ENCODE data around the gene CFAP210.

The CFAP210 gene

GRCh38 chr2:169717691-169718063 lies 23.5 kb upstream of the CFAP210 start:
- Mint-ChIP-seq H3K9me3 (no peaks in the 10 kb centered on the region), H3K4me3 (no peak overlapping the region), H3K36me3 (ENCODE audit: low read depth) (no peaks in the 10 kb centered on the region), H3K27me3 (ENCODE audit: low read depth) (no peaks in the 10 kb centered on the region), H3K4me1 (ENCODE audit: low read depth) (peaks cover 8% of the 10 kb centered on the region), H3K27ac (no peak overlapping the region)
- DNase-seq (ENCODE audit: low spot score), result no peak

GRCh38 chr2:169716938-169717690 lies 22.9 kb upstream of the CFAP210 start:
- Mint-ChIP-seq H3K27ac (no peak overlapping the region), H3K36me3 (ENCODE audit: low read depth) (no peaks in the 10 kb centered on the region)
- DNase-seq (ENCODE audit: low spot score), result no peak

GRCh38 chr2:169716238-169716886 lies 22.2 kb upstream of the CFAP210 start:
- no peak overlapping the region for H3K4me3 Mint-ChIP-seq
- H3K27me3 Mint-ChIP-seq (ENCODE audit: low read depth), result no peaks in the 10 kb centered on the region
- H3K36me3 Mint-ChIP-seq (ENCODE audit: low read depth), result no peaks in the 10 kb centered on the region
- H3K27ac Mint-ChIP-seq, result no peak overlapping the region
- no peak for DNase-seq (ENCODE audit: low spot score)
- no peaks in the 10 kb centered on the region for H3K9me3 Mint-ChIP-seq
- H3K4me1 Mint-ChIP-seq (ENCODE audit: low read depth), result peaks cover 8% of the 10 kb centered on the region

More at GRCh38 chr2:169716938-169717690, 22.9 kb upstream of the CFAP210 start:
- Mint-ChIP-seq H3K4me1 (ENCODE audit: low read depth) (peaks cover 8% of the 10 kb centered on the region), H3K9me3 (no peaks in the 10 kb centered on the region), H3K4me3 (no peak overlapping the region), H3K27me3 (ENCODE audit: low read depth) (no peaks in the 10 kb centered on the region)

GRCh38 chr2:169715379-169716237 lies 21.4 kb upstream of the CFAP210 start:
- H3K4me3 Mint-ChIP-seq, result no peak overlapping the region
- DNase-seq (ENCODE audit: low spot score), result no peak

GRCh38 chr2:169714699-169715098 lies 20.5 kb upstream of the CFAP210 start:
- H3K27me3 Mint-ChIP-seq (ENCODE audit: low read depth), result no peaks in the 10 kb centered on the region
- no peak overlapping the region for H3K4me3 Mint-ChIP-seq
- H3K4me1 Mint-ChIP-seq (ENCODE audit: low read depth), result peaks cover 8% of the 10 kb centered on the region
- H3K27ac Mint-ChIP-seq, result no peak overlapping the region
- no peaks in the 10 kb centered on the region for H3K9me3 Mint-ChIP-seq
- DNase-seq (ENCODE audit: low spot score), result no peak
- no peaks in the 10 kb centered on the region for H3K36me3 Mint-ChIP-seq (ENCODE audit: low read depth)

More at GRCh38 chr2:169715379-169716237, 21.4 kb upstream of the CFAP210 start:
- Mint-ChIP-seq H3K27ac (no peak overlapping the region), H3K27me3 (ENCODE audit: low read depth) (no peaks in the 10 kb centered on the region), H3K4me1 (ENCODE audit: low read depth) (peaks cover 8% of the 10 kb centered on the region), H3K9me3 (no peaks in the 10 kb centered on the region), H3K36me3 (ENCODE audit: low read depth) (no peaks in the 10 kb centered on the region)

- Mint-ChIP-seq H3K9me3 (no peaks in the 10 kb centered on the region), H3K36me3 (ENCODE audit: low read depth) (no peaks in the 10 kb centered on the region), H3K4me1 (ENCODE audit: low read depth) (peaks cover 3% of the 10 kb centered on the region), H3K4me3 (no peak overlapping the region), H3K27ac (no peak overlapping the region), H3K27me3 (ENCODE audit: low read depth) (no peaks in the 10 kb centered on the region)
- DNase-seq (ENCODE audit: low spot score), result no peak
Measured at GRCh38 chr2:169713331-169713730, 19.1 kb upstream of the CFAP210 start.

- Mint-ChIP-seq H3K27ac (no peak overlapping the region), H3K27me3 (ENCODE audit: low read depth) (no peaks in the 10 kb centered on the region), H3K4me1 (ENCODE audit: low read depth) (peaks cover 3% of the 10 kb centered on the region), H3K4me3 (no peak overlapping the region), H3K36me3 (ENCODE audit: low read depth) (no peaks in the 10 kb centered on the region), H3K9me3 (no peaks in the 10 kb centered on the region)
- no peak for DNase-seq (ENCODE audit: low spot score)
Measured at GRCh38 chr2:169712791-169713227, 18.6 kb upstream of the CFAP210 start.

- Mint-ChIP-seq H3K9me3 (no peaks in the 10 kb centered on the region), H3K4me3 (no peak overlapping the region), H3K4me1 (ENCODE audit: low read depth) (peaks cover 3% of the 10 kb centered on the region), H3K36me3 (ENCODE audit: low read depth) (peaks cover 2% of the 10 kb centered on the region), H3K27me3 (ENCODE audit: low read depth) (no peaks in the 10 kb centered on the region), H3K27ac (no peak overlapping the region)
- DNase-seq (ENCODE audit: low spot score), result no peak
Measured at GRCh38 chr2:169711751-169712509, 17.7 kb upstream of the CFAP210 start.

GRCh38 chr2:169709981-169710380 lies 15.8 kb upstream of the CFAP210 start:
- Mint-ChIP-seq H3K9me3 (no peaks in the 10 kb centered on the region), H3K27me3 (ENCODE audit: low read depth) (no peaks in the 10 kb centered on the region), H3K36me3 (ENCODE audit: low read depth) (peaks cover 2% of the 10 kb centered on the region), H3K4me1 (ENCODE audit: low read depth) (peaks cover 2% of the 10 kb centered on the region), H3K27ac (no peak overlapping the region), H3K4me3 (no peak overlapping the region)
- DNase-seq (ENCODE audit: low spot score), result no peak

- Mint-ChIP-seq H3K9me3 (no peaks in the 10 kb centered on the region), H3K4me3 (no peak overlapping the region), H3K36me3 (ENCODE audit: low read depth) (peaks cover 2% of the 10 kb centered on the region), H3K27me3 (ENCODE audit: low read depth) (no peaks in the 10 kb centered on the region), H3K27ac (no peak overlapping the region), H3K4me1 (ENCODE audit: low read depth) (peaks cover 2% of the 10 kb centered on the region)
- no peak for DNase-seq (ENCODE audit: low spot score)
Measured at GRCh38 chr2:169709331-169709730, 15.1 kb upstream of the CFAP210 start.

GRCh38 chr2:169707626-169708025 lies 13.4 kb upstream of the CFAP210 start:
- no peaks in the 10 kb centered on the region for H3K9me3 Mint-ChIP-seq
- no peak overlapping the region for H3K27ac Mint-ChIP-seq
- H3K36me3 Mint-ChIP-seq (ENCODE audit: low read depth), result peaks cover 2% of the 10 kb centered on the region

GRCh38 chr2:169705927-169706326 lies 11.7 kb upstream of the CFAP210 start:
- Mint-ChIP-seq H3K27me3 (ENCODE audit: low read depth) (no peaks in the 10 kb centered on the region), H3K27ac (no peak overlapping the region), H3K4me1 (ENCODE audit: low read depth) (peaks cover 2% of the 10 kb centered on the region), H3K36me3 (ENCODE audit: low read depth) (peaks cover 3% of the 10 kb centered on the region), H3K9me3 (no peaks in the 10 kb centered on the region), H3K4me3 (no peak overlapping the region)
- no peak for DNase-seq (ENCODE audit: low spot score)

More at GRCh38 chr2:169707626-169708025, 13.4 kb upstream of the CFAP210 start:
- H3K4me1 Mint-ChIP-seq (ENCODE audit: low read depth), result peaks cover 2% of the 10 kb centered on the region
- no peak for DNase-seq (ENCODE audit: low spot score)
- no peak overlapping the region for H3K4me3 Mint-ChIP-seq
- H3K27me3 Mint-ChIP-seq (ENCODE audit: low read depth), result no peaks in the 10 kb centered on the region

GRCh38 chr2:169704160-169704708 lies 10.0 kb upstream of the CFAP210 start:
- H3K4me3 Mint-ChIP-seq, result no peak overlapping the region
- H3K36me3 Mint-ChIP-seq (ENCODE audit: low read depth), result peaks cover 7% of the 10 kb centered on the region

More at GRCh38 chr2:169704160-169704708, 10.0 kb upstream of the CFAP210 start:
- Mint-ChIP-seq H3K27me3 (ENCODE audit: low read depth) (no peaks in the 10 kb centered on the region), H3K4me1 (ENCODE audit: low read depth) (peaks cover 2% of the 10 kb centered on the region), H3K27ac (no peak overlapping the region), H3K9me3 (no peaks in the 10 kb centered on the region)
- DNase-seq (ENCODE audit: low spot score), result no peak
